ENCODE measurements around the gene CEP162. TPM values are rescaled to one million over a fixed set of nuclear protein-coding genes. Genes with fewer than 3 reads are reported as not detected.

Gene CEP162
- total RNA-seq, 1 experiment from 2014 or later, result 7.9 TPM

GRCh38 chr6:84243240-84243639, 15.8 kb upstream of the CEP162 start:
- no peaks in the 10 kb centered on the region for H3K36me3 Mint-ChIP-seq
- no peak for ATAC-seq
- H3K9me3 Mint-ChIP-seq, result peaks cover 7% of the 10 kb centered on the region; the same call in 1 of the 2 replicates
- CTCF ChIA-PET, result no interaction called here
- DNase-seq (ENCODE audit: low spot score), result no peak
- H3K4me1 Mint-ChIP-seq, result no peaks in the 10 kb centered on the region
- TF ChIP-seq ZNF532 (CRISPR knock-in tag; IDR thresholded peaks at IDR 0.05; ENCODE audit: borderline replicate concordance) (no peak), ZNF317 (CRISPR knock-in tag; IDR thresholded peaks at IDR 0.05; ENCODE audit: borderline replicate concordance, low read depth) (no peak), ZSCAN18 (CRISPR knock-in tag; IDR thresholded peaks at IDR 0.05) (no peak), SP1 (CRISPR knock-in tag; conservative IDR thresholded peaks at IDR 0.05) (no peak), CREM (CRISPR knock-in tag; IDR thresholded peaks at IDR 0.05) (no peak), ZNF138 (CRISPR knock-in tag; conservative IDR thresholded peaks at IDR 0.05) (no peak), OVOL2 (CRISPR knock-in tag; IDR thresholded peaks at IDR 0.05; ENCODE audit: borderline replicate concordance) (no peak), ZNF219 (CRISPR knock-in tag; IDR thresholded peaks at IDR 0.05; ENCODE audit: borderline replicate concordance) (no peak)
- no peak overlapping the region for H3K4me3 Mint-ChIP-seq
- POLR2A ChIA-PET, result no interaction called here
- peaks cover 3% of the 10 kb centered on the region for H3K27me3 Mint-ChIP-seq (ENCODE audit: low read depth)
- H3K27ac Mint-ChIP-seq, result no peak overlapping the region

- no peak for TF ChIP-seq MYBL2 (CRISPR knock-in tag; IDR thresholded peaks at IDR 0.05)
- TF ChIP-seq CTCF (IDR thresholded peaks at IDR 0.05), result no peak
- TF ChIP-seq ZNF317 (CRISPR knock-in tag; IDR thresholded peaks at IDR 0.05; ENCODE audit: borderline replicate concordance, low read depth), result no peak
- TF ChIP-seq ZBTB43 (CRISPR knock-in tag; IDR thresholded peaks at IDR 0.05), result no peak
- TF ChIP-seq ARID4B (CRISPR knock-in tag; IDR thresholded peaks at IDR 0.05; ENCODE audit: borderline replicate concordance), result no peak
- TF ChIP-seq ZNF121 (CRISPR knock-in tag; IDR thresholded peaks at IDR 0.05), result no peak
- TF ChIP-seq RELA (CRISPR knock-in tag; IDR thresholded peaks at IDR 0.05; ENCODE audit: borderline replicate concordance), result no peak
- Mint-ChIP-seq H3K27ac (no peak overlapping the region), H3K4me3 (no peak overlapping the region), H3K36me3 (no peaks in the 10 kb centered on the region), H3K9me3 (peaks cover 17% of the 10 kb centered on the region; the same call in 1 of the 2 replicates), H3K27me3 (ENCODE audit: low read depth) (peaks cover 6% of the 10 kb centered on the region), H3K4me1 (no peaks in the 10 kb centered on the region)
- ChIA-PET POLR2A (no interaction called here), CTCF (no interaction called here)
- no peak for ATAC-seq
- DNase-seq (ENCODE audit: low spot score), result no peak
Observed at GRCh38 chr6:84242265-84242664, 14.8 kb upstream of the CEP162 start.

All from WTC11 (cell line).